NCI-H526 (cell line): Measurements from ENCODE around the gene ADGRA3.
A peak's percentile ranks its signal among the peaks of the same experiment; 100 is the strongest.
"Not testable (repeated sequence)": the region's sequence is repeated elsewhere in the genome, so short reads cannot be mapped to it uniquely, and the experiment has no call there.

ENCODE experiments used
- DNase-seq, 2 experiments: peaks; one replicate each; lab custom pipeline; 2025; lab: John Stamatoyannopoulos, UW

The ADGRA3 gene

GRCh38 chr4:22435652-22436051 is 80.2 kb downstream of the ADGRA3 start:
- DNase-seq: no peak

GRCh38 chr4:22434895-22435294 is 81.0 kb downstream of the ADGRA3 start:
- DNase-seq: peak; percentile 15 to 54

- no peak for DNase-seq
Observed at GRCh38 chr4:22430626-22431025, 85.2 kb downstream of the ADGRA3 start.

- no peak for DNase-seq
Observed at GRCh38 chr4:22428441-22428840, 87.4 kb downstream of the ADGRA3 start.

- DNase-seq: no peak
Observed at GRCh38 chr4:22427675-22428074, 88.2 kb downstream of the ADGRA3 start.

GRCh38 chr4:22420291-22420690 is 95.6 kb downstream of the ADGRA3 start:
- DNase-seq: no peak

- no peak for DNase-seq
Observed at GRCh38 chr4:22417408-22417807, 98.5 kb downstream of the ADGRA3 start.

- DNase-seq: no peak
Observed at GRCh38 chr4:22416403-22416802, 99.5 kb downstream of the ADGRA3 start.

- no peak for DNase-seq
Observed at GRCh38 chr4:22414833-22415232, 101.0 kb downstream of the ADGRA3 start.

GRCh38 chr4:22413471-22413870 is 102.4 kb downstream of the ADGRA3 start:
- DNase-seq: no peak

GRCh38 chr4:22412013-22412412 is 103.9 kb downstream of the ADGRA3 start:
- no peak for DNase-seq

- peak; percentile 7 to 17 for DNase-seq
Observed at GRCh38 chr4:22410645-22411247, 105.1 kb downstream of the ADGRA3 start.

- DNase-seq: no peak
Observed at GRCh38 chr4:22408474-22408873, 107.4 kb downstream of the ADGRA3 start.

- DNase-seq: no peak
Observed at GRCh38 chr4:22407361-22407760, 108.5 kb downstream of the ADGRA3 start.

GRCh38 chr4:22398671-22399070 is 117.2 kb downstream of the ADGRA3 start:
- DNase-seq: no peak

- no peak for DNase-seq
Observed at GRCh38 chr4:22391551-22391950, 124.3 kb downstream of the ADGRA3 start.

- peak in 1 of 2 experiments; percentile 52 for DNase-seq
Observed at GRCh38 chr4:22389240-22389870, 126.5 kb downstream of the ADGRA3 start.

- no peak for DNase-seq
Observed at GRCh38 chr4:22385611-22386011, 130.3 kb downstream of the ADGRA3 start.

- no peak for DNase-seq
Observed at GRCh38 chr4:22384154-22384553, 131.7 kb downstream of the ADGRA3 start.

- not testable (repeated sequence) for DNase-seq
Observed at GRCh38 chr4:22382216-22382615, 133.7 kb downstream of the ADGRA3 start.

- DNase-seq: no peak
Observed at GRCh38 chr4:22372986-22373385, 142.9 kb downstream of the ADGRA3 start.

GRCh38 chr4:22369901-22370562 is 145.8 kb downstream of the ADGRA3 start:
- DNase-seq: no peak

GRCh38 chr4:22363787-22364186 is 152.1 kb downstream of the ADGRA3 start:
- no peak for DNase-seq
